OCI-LY1 (cell line): ENCODE data around the gene MRGPRD.

Experiments used
- H2AFZ ChIP-seq: fragments of 200-600 bp; sonication (generic), shearing (Covaris generic); 2 replicates; pipeline ENCODE4 v1.6.0; 2014; ENCODE audit warnings: antibody characterized with exemption, mild to moderate bottlenecking, low read length
- H3F3A ChIP-seq: fragments of 200-600 bp; sonication (generic), shearing (Covaris generic); 2 replicates; pipeline ENCODE4 v1.6.0; 2014; ENCODE audit warnings: mild to moderate bottlenecking, antibody characterized with exemption, low read length, moderate library complexity; ENCODE audit not compliant: insufficient read depth
- H3K27ac ChIP-seq: fragments of 200-600 bp; sonication (generic); 2 replicates; pipeline ENCODE4 v1.5.1; 2014; ENCODE audit warnings: low read length, mixed run types, mild to moderate bottlenecking, low read depth; ENCODE audit not compliant: poor library complexity, severe bottlenecking
- H3K27me3 ChIP-seq: fragments of 200-600 bp; sonication (generic); 2 replicates; pipeline ENCODE4 v1.6.0; 2014; ENCODE audit warnings: antibody characterized with exemption, mild to moderate bottlenecking, low read length, moderate library complexity; ENCODE audit not compliant: insufficient read depth
- H3K36me3 ChIP-seq: fragments of 200-600 bp; sonication (generic); 2 replicates; pipeline ENCODE4 v1.6.1; 2014; ENCODE audit warnings: mild to moderate bottlenecking, antibody characterized with exemption, low read length, moderate library complexity, mixed read lengths; ENCODE audit not compliant: insufficient read depth
- H3K4me1 ChIP-seq: fragments of 200-600 bp; sonication (generic); 2 replicates; pipeline ENCODE4 v1.5.1; 2014; ENCODE audit warnings: mild to moderate bottlenecking, low read length, moderate library complexity; ENCODE audit not compliant: insufficient read depth, severe bottlenecking
- H3K4me2 ChIP-seq: fragments of 200-600 bp; sonication (generic), shearing (Covaris generic); 2 replicates; pipeline ENCODE4 v1.6.1; 2014; ENCODE audit warnings: low read length
- H3K4me3 ChIP-seq: fragments of 200-600 bp; sonication (generic); 2 replicates; pipeline ENCODE4 v1.5.1; 2014; ENCODE audit warnings: low read length, low read depth, mild to moderate bottlenecking, mixed read lengths; ENCODE audit not compliant: poor library complexity, severe bottlenecking
- H3K79me2 ChIP-seq: fragments of 200-600 bp; shearing (Covaris generic); 2 replicates; pipeline ENCODE4 v1.6.1; 2016; ENCODE audit warnings: mixed run types, low read length, mixed read lengths; ENCODE audit not compliant: insufficient read depth
- H3K9ac ChIP-seq: fragments of 200-600 bp; sonication (generic), shearing (Covaris generic); 2 replicates; pipeline ENCODE4 v1.6.1; 2014; ENCODE audit warnings: mild to moderate bottlenecking, low read length, mixed read lengths
- H3K9me2 ChIP-seq: fragments of 200-600 bp; sonication (generic), shearing (Covaris generic); 2 replicates; pipeline ENCODE4 v1.6.1; 2014; ENCODE audit warnings: low read depth, mild to moderate bottlenecking, low read length, mixed read lengths
- H3K9me3 ChIP-seq: fragments of 200-600 bp; shearing (Covaris generic); 2 replicates; pipeline ENCODE4 v1.6.1; 2014; ENCODE audit warnings: low read length, mixed read lengths
- H4K20me1 ChIP-seq: fragments of 200-600 bp; sonication (generic), shearing (Covaris generic); 2 replicates; pipeline ENCODE4 v1.6.0; 2016; ENCODE audit warnings: mild to moderate bottlenecking, low read length; ENCODE audit not compliant: insufficient read depth
- CTCF ChIP-seq: fragments of 200-600 bp; sonication (generic), shearing (Covaris generic); IDR thresholded peaks from 2 replicates; pipeline ENCODE4 v1.5.1; 2017; ENCODE audit warnings: mild to moderate bottlenecking, antibody characterized with exemption, low read length, moderate library complexity, mixed read lengths
- EZH2 ChIP-seq: fragments of 200-600 bp; sonication (generic), shearing (Covaris generic); IDR thresholded peaks from 2 replicates; pipeline ENCODE4 v1.8.0; 2017; ENCODE audit warnings: borderline replicate concordance, mixed run types, mild to moderate bottlenecking, antibody characterized with exemption, low read length, moderate library complexity, mixed read lengths

Gene MRGPRD

DNA sequence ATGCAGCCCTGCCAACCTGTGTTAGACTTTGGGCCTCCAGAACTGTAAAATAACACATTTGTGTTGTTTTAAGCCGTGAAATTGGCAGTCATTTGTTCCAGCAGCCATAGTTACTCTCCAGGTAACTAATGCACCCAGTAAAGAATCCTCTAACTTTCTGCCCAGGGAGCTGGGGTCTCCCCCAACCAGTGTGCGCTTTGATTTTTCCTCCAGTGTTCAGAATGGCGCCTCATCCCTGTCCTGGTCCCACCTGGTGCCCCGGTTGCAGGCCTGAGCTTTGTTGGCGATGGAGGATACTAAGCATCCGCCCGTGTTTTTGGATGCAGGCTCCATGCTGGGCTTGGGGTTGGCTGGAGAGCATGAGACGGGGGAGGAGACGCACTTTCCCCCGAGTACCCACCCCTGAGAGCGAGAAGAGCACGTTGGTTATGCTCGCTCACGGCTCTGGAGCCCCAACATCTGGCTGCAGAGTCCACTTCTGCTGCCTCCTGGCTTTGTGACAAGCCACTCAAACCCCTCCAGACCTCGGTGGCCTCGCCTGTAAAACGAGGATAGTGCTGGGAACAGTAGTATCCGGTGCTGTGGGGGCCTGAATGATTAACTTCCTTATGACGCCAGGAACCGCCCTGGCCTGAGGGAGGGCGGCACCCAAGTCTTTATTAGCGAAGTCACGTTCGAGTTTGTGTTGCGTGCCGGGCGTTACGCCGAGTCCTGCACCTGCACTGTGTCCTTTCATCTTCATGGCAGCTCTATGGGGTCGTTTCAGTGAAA, 25.8 kb downstream of the MRGPRD start:
- TF ChIP-seq CTCF (no peak), EZH2 (no peak)
- no peaks in the 10 kb centered on the region for H3K36me3 ChIP-seq
- no peak overlapping the region for H3K4me3 ChIP-seq
- H3K9me2 ChIP-seq: no peaks in the 10 kb centered on the region
- no peak overlapping the region for H3K9ac ChIP-seq
- H3K9me3 ChIP-seq: no peaks in the 10 kb centered on the region
- no peak overlapping the region for H2AFZ ChIP-seq
- H3K79me2 ChIP-seq: no peaks in the 10 kb centered on the region
- H3K27me3 ChIP-seq: peaks cover 3% of the 10 kb centered on the region; the same call in 1 of the 2 replicates
- H3K4me1 ChIP-seq: peaks cover 7% of the 10 kb centered on the region
- H3K4me2 ChIP-seq: peak overlapping the region; percentile 27; the same call in 1 of the 2 replicates
- H3K27ac ChIP-seq: no peak overlapping the region
- no peaks in the 10 kb centered on the region for H3F3A ChIP-seq
- no peaks in the 10 kb centered on the region for H4K20me1 ChIP-seq

- no peaks in the 10 kb centered on the region for H3K9me3 ChIP-seq
- H3K4me2 ChIP-seq: no peak overlapping the region
- TF ChIP-seq CTCF (no peak), EZH2 (no peak)
- no peaks in the 10 kb centered on the region for H3K36me3 ChIP-seq
- H3K27ac ChIP-seq: no peak overlapping the region
- no peak overlapping the region for H2AFZ ChIP-seq
- no peaks in the 10 kb centered on the region for H3F3A ChIP-seq
- H3K27me3 ChIP-seq: peaks cover 6% of the 10 kb centered on the region; the same call in 1 of the 2 replicates
- no peaks in the 10 kb centered on the region for H3K79me2 ChIP-seq
- no peak overlapping the region for H3K9ac ChIP-seq
- no peaks in the 10 kb centered on the region for H4K20me1 ChIP-seq
- peaks cover 7% of the 10 kb centered on the region for H3K4me1 ChIP-seq
- no peaks in the 10 kb centered on the region for H3K9me2 ChIP-seq
- H3K4me3 ChIP-seq: no peak overlapping the region
These were observed 30.0 kb downstream of the MRGPRD start for GRCh38 chr11:68950762-68951161.

- H3K4me2 ChIP-seq: no peak overlapping the region
- H3K4me3 ChIP-seq: no peak overlapping the region
- H3F3A ChIP-seq: no peaks in the 10 kb centered on the region
- H2AFZ ChIP-seq: no peak overlapping the region
- H3K4me1 ChIP-seq: peaks cover 3% of the 10 kb centered on the region
- no peaks in the 10 kb centered on the region for H3K36me3 ChIP-seq
- H3K9me2 ChIP-seq: no peaks in the 10 kb centered on the region
- H3K9me3 ChIP-seq: no peaks in the 10 kb centered on the region
- H3K9ac ChIP-seq: no peak overlapping the region
- H3K79me2 ChIP-seq: no peaks in the 10 kb centered on the region
- TF ChIP-seq CTCF: peak; percentile 47
- TF ChIP-seq EZH2: no peak
- no peaks in the 10 kb centered on the region for H4K20me1 ChIP-seq
- peaks cover 6% of the 10 kb centered on the region; the same call in 1 of the 2 replicates for H3K27me3 ChIP-seq
- H3K27ac ChIP-seq: no peak overlapping the region
These were observed 30.5 kb downstream of the MRGPRD start for GRCh38 chr11:68950270-68950669.
